PC-9 (cell line): Measurements from ENCODE around the gene SERPINI1. TPM values are rescaled to one million over a fixed set of nuclear protein-coding genes. Genes with fewer than 3 reads are reported as not detected.
"Not testable (repeated sequence)": the region's sequence is repeated elsewhere in the genome, so short reads cannot be mapped to it uniquely, and the experiment has no call there.

ENCODE experiments used
- BruUV-seq: library from RNA; stranded (reverse); fragments of 400-500 nt; replicated peaks from 2 replicates; lab custom pipeline; 2021; lab: Mats Ljungman, UMichigan
- CTCF ChIA-PET: fragments of 300-600 bp; sonication (Branson Sonifier 250); formaldehyde crosslinking; loops from one replicate; lab custom pipeline; 2022; ENCODE audit warnings: antibody characterized with exemption; lab: Charles Lee
- POLR2A ChIA-PET: fragments of 300-600 bp; sonication (Branson Sonifier 250); formaldehyde crosslinking; loops from one replicate; lab custom pipeline; 2022; ENCODE audit warnings: antibody characterized with exemption; ENCODE audit not compliant: unreplicated experiment; lab: Charles Lee
- DNase-seq, 2 experiments: peaks; one replicate each; pipeline versions ENCODE4 v3.0.0 to v3.0.0-alpha.2; 2015 to 2022; ENCODE audit warnings: mixed read lengths in 1 of 2
- H2AFZ ChIP-seq: fragments of 200-600 bp; sonication (generic); 2 replicates; pipeline ENCODE4 v1.8.1; 2017; ENCODE audit warnings: antibody characterized with exemption
- H3F3A ChIP-seq: fragments of 200-600 bp; sonication (generic); 2 replicates; pipeline ENCODE4 v1.8.1; 2017; ENCODE audit warnings: antibody characterized with exemption, mild to moderate bottlenecking, low read depth; ENCODE audit not compliant: insufficient read depth
- H3K27ac ChIP-seq: fragments of 200-600 bp; sonication (generic); 2 replicates; pipeline ENCODE4 v1.6.1; 2016; ENCODE audit warnings: mixed run types
- H3K27me3 ChIP-seq: fragments of 200-600 bp; sonication (generic); 2 replicates; pipeline ENCODE4 v1.6.1; 2016; ENCODE audit warnings: low read depth, mixed run types; ENCODE audit not compliant: insufficient read depth
- H3K36me3 ChIP-seq: fragments of 200-600 bp; sonication (generic); 2 replicates; pipeline ENCODE4 v1.6.1; 2016; ENCODE audit warnings: low read depth, mixed run types
- H3K4me1 ChIP-seq: fragments of 200-600 bp; sonication (generic); replicated peaks from 2 replicates; pipeline ENCODE4 v1.6.1; 2016; ENCODE audit warnings: mixed run types; ENCODE audit not compliant: insufficient read depth
- H3K4me2 ChIP-seq: fragments of 200-600 bp; sonication (generic); 2 replicates; pipeline ENCODE4 v1.6.1; 2017; ENCODE audit warnings: mixed run types
- H3K4me3 ChIP-seq: fragments of 200-600 bp; sonication (generic); 2 replicates; pipeline ENCODE4 v1.6.1; 2016; ENCODE audit warnings: mixed run types
- H3K79me2 ChIP-seq: fragments of 200-600 bp; sonication (generic); 2 replicates; pipeline ENCODE4 v1.6.1; 2017; ENCODE audit warnings: low read depth, mixed run types
- H3K9me2 ChIP-seq: fragments of 200-600 bp; sonication (generic); 2 replicates; pipeline ENCODE4 v1.8.1; 2017; ENCODE audit warnings: mild to moderate bottlenecking; ENCODE audit not compliant: insufficient read depth
- H3K9me3 ChIP-seq: fragments of 200-600 bp; sonication (generic); 2 replicates; pipeline ENCODE4 v1.8.1; 2016; ENCODE audit warnings: low read depth; ENCODE audit not compliant: insufficient read depth
- H4K20me1 ChIP-seq: fragments of 200-600 bp; sonication (generic); 2 replicates; pipeline ENCODE4 v1.8.1; 2017; ENCODE audit not compliant: insufficient read depth
- CTCF ChIP-seq: fragments of 200-600 bp; sonication (generic); conservative IDR thresholded peaks from 2 replicates; pipeline ENCODE4 v1.6.1; 2017; ENCODE audit warnings: mixed run types, antibody characterized with exemption, mild to moderate bottlenecking, moderate library complexity
- EZH2 ChIP-seq: fragments of 200-600 bp; sonication (generic); IDR thresholded peaks from 2 replicates; pipeline ENCODE4 v1.8.0; 2017; ENCODE audit warnings: antibody characterized with exemption, low read depth
- intact Hi-C: fragments of 100-400 bp; cut with micrococcal nuclease; formaldehyde crosslinking; loops from one replicate; pipeline ENCODE4 v1.10.0; 2022; ENCODE audit not compliant: unreplicated experiment
- total RNA-seq: library from RNA; stranded (reverse); gene quantifications from 2 replicates; pipeline ENCODE4 v1.2.3, GENCODE V29; 2021

Gene SERPINI1
- total RNA-seq, 1 experiment from 2014 or later = 2.4 TPM

- Histone ChIP-seq H3F3A (no peaks in the 10 kb centered on the region), H4K20me1 (no peaks in the 10 kb centered on the region), H3K4me1 (no peaks in the 10 kb centered on the region), H3K27ac (no peak overlapping the region), H3K9me3 (no peaks in the 10 kb centered on the region), H3K4me3 (no peak overlapping the region), H3K4me2 (no peak overlapping the region), H2AFZ (no peak overlapping the region), H3K9me2 (0 out of 2 replicates have a peak, but pooled peaks cover 2% of the 10 kb centered on the region), H3K36me3 (no peaks in the 10 kb centered on the region), H3K79me2 (no peaks in the 10 kb centered on the region), H3K27me3 (no peaks in the 10 kb centered on the region)
- POLR2A ChIA-PET = no interaction called here
- CTCF ChIA-PET = no interaction called here
- intact Hi-C loops = no loop called here
- no peak for DNase-seq
- TF ChIP-seq EZH2 (no peak), CTCF (no peak)
- BruUV-seq = no TSS peak
Measured at GRCh38 chr3:167823738-167824137, 88.2 kb downstream of the SERPINI1 start.

GRCh38 chr3:167827588-167827987 lies 92.1 kb downstream of the SERPINI1 start:
- H3F3A ChIP-seq, H3K36me3 ChIP-seq, H3K27ac ChIP-seq, H2AFZ ChIP-seq, H3K4me1 ChIP-seq, DNase-seq, H4K20me1 ChIP-seq, H3K9me2 ChIP-seq, H3K4me3 ChIP-seq, POLR2A ChIA-PET, H3K9me3 ChIP-seq, H3K79me2 ChIP-seq, intact Hi-C loops, H3K27me3 ChIP-seq, CTCF ChIA-PET, H3K4me2 ChIP-seq, BruUV-seq: not testable (repeated sequence)

- H3K4me3 ChIP-seq = no peak overlapping the region
- H3K4me2 ChIP-seq = no peak overlapping the region
- no peaks in the 10 kb centered on the region for H3K36me3 ChIP-seq
- no peaks in the 10 kb centered on the region for H3F3A ChIP-seq
- no peak overlapping the region for H3K27ac ChIP-seq
- H3K79me2 ChIP-seq = no peaks in the 10 kb centered on the region
- H3K4me1 ChIP-seq = no peaks in the 10 kb centered on the region
- no peak for TF ChIP-seq CTCF
- no peak for TF ChIP-seq EZH2
- CTCF ChIA-PET = no interaction called here
- no peaks in the 10 kb centered on the region for H3K9me3 ChIP-seq
- H2AFZ ChIP-seq = no peak overlapping the region
- intact Hi-C loops = no loop called here
- no peak for DNase-seq
- H4K20me1 ChIP-seq = no peaks in the 10 kb centered on the region
- POLR2A ChIA-PET = no interaction called here
- no peaks in the 10 kb centered on the region for H3K27me3 ChIP-seq
- BruUV-seq = no TSS peak
- H3K9me2 ChIP-seq = 0 out of 2 replicates have a peak, but pooled peaks cover 2% of the 10 kb centered on the region
Measured at GRCh38 chr3:167829071-167829470, 93.5 kb downstream of the SERPINI1 start.

GRCh38 chr3:167830007-167830406 lies 94.5 kb downstream of the SERPINI1 start:
- no peak overlapping the region for H3K4me3 ChIP-seq
- H3K9me2 ChIP-seq = no peaks in the 10 kb centered on the region
- CTCF ChIA-PET = no interaction called here
- TF ChIP-seq EZH2 (no peak), CTCF (no peak)
- POLR2A ChIA-PET = interaction anchor here (0.7 kb wide), 1 partner anchor 95 kb away, joined by 17 read pairs; the partner anchor contains the start of gene SERPINI1
- H3F3A ChIP-seq = no peaks in the 10 kb centered on the region
- intact Hi-C loops = no loop called here
- H3K27me3 ChIP-seq = no peaks in the 10 kb centered on the region
- H3K4me2 ChIP-seq = no peak overlapping the region
- H3K4me1 ChIP-seq = no peaks in the 10 kb centered on the region
- no peak overlapping the region for H2AFZ ChIP-seq
- no peaks in the 10 kb centered on the region for H3K79me2 ChIP-seq
- H3K36me3 ChIP-seq = no peaks in the 10 kb centered on the region
- BruUV-seq = no TSS peak
- no peak overlapping the region for H3K27ac ChIP-seq
- DNase-seq = no peak
- no peaks in the 10 kb centered on the region for H4K20me1 ChIP-seq
- H3K9me3 ChIP-seq = no peaks in the 10 kb centered on the region
